ENCODE measurements around the gene RIMBP2. TPM values are rescaled to one million over a fixed set of nuclear protein-coding genes. Genes with fewer than 3 reads are reported as not detected.
A peak's percentile ranks its signal among the peaks of the same experiment; 100 is the strongest.

The RIMBP2 gene
- total RNA-seq, 4 donors from 2014 or later = 1.5 to 5.3 (median 2.7) TPM

DNA sequence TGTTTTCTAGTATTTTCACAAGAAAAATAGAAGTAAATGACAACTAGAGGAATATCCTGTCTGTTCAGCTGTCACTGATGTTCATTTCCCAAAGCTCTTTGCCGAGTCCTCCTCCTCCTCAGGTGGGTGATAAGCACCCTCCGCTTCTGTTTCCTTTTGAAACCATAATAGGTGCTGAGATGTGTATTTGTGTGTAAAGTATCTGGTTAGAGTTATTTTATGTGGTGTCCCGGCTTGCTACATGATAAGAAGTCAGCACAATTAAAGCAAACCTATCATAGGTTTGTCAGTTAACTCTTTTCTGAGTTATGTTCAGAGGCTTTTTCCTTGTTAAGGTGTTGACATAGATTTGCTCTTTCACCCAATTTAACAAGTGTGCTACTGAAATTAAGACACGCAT is 296.0 kb downstream of the RIMBP2 start:
- intact Hi-C loops (cut with DNase I; ENCODE audit: low total_unique reads) = no loop called here
- DNase-seq (ENCODE audit: low spot score in 2 of 2) = peak in 1 of 2 donors; percentile 7
- H3K4me3 ChIP-seq (ENCODE audit: low read depth, poor library complexity, severe bottlenecking) = no peak overlapping the region
- no peak for TF ChIP-seq POLR2A (IDR thresholded peaks at IDR 0.05)
- TF ChIP-seq, protein P1, sequence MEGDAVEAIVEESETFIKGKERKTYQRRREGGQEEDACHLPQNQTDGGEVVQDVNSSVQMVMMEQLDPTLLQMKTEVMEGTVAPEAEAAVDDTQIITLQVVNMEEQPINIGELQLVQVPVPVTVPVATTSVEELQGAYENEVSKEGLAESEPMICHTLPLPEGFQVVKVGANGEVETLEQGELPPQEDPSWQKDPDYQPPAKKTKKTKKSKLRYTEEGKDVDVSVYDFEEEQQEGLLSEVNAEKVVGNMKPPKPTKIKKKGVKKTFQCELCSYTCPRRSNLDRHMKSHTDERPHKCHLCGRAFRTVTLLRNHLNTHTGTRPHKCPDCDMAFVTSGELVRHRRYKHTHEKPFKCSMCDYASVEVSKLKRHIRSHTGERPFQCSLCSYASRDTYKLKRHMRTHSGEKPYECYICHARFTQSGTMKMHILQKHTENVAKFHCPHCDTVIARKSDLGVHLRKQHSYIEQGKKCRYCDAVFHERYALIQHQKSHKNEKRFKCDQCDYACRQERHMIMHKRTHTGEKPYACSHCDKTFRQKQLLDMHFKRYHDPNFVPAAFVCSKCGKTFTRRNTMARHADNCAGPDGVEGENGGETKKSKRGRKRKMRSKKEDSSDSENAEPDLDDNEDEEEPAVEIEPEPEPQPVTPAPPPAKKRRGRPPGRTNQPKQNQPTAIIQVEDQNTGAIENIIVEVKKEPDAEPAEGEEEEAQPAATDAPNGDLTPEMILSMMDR (IDR thresholded peaks at IDR 0.05) = no peak
- WGBS, 2 donors = 76 to 83% methylated on average over 4 of the region's 4 CpGs

DNA sequence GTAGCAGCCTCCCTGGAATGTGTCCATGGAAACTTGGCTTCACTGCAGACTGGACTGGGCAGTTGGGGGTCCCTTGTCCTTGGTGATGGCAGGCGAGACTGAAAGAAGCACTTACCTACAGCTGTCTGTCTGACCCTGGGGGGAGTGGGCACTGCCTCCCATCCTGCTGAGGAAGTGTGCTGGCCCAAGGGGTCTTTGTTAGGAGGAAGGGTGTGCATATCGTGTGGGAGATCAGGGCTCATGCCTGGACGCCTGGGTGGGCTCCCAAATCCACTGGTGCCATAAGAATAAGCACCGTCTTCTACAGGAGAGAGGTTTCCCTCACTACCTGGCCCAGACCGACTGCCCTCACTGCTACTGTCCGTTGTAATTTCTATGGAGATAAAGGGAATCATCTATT is 297.0 kb downstream of the RIMBP2 start:
- DNase-seq (ENCODE audit: low spot score in 2 of 2) = peak in 1 of 2 donors; percentile 62
- intact Hi-C loops (cut with DNase I; ENCODE audit: low total_unique reads) = no loop called here
- no peak overlapping the region for H3K4me3 ChIP-seq (ENCODE audit: low read depth, poor library complexity, severe bottlenecking)
- 83 to 89% methylated on average over 6 of the region's 6 CpGs for WGBS, 2 donors
- no peak for TF ChIP-seq POLR2A (IDR thresholded peaks at IDR 0.05)
- TF ChIP-seq, protein P1 (IDR thresholded peaks at IDR 0.05) = no peak

DNA sequence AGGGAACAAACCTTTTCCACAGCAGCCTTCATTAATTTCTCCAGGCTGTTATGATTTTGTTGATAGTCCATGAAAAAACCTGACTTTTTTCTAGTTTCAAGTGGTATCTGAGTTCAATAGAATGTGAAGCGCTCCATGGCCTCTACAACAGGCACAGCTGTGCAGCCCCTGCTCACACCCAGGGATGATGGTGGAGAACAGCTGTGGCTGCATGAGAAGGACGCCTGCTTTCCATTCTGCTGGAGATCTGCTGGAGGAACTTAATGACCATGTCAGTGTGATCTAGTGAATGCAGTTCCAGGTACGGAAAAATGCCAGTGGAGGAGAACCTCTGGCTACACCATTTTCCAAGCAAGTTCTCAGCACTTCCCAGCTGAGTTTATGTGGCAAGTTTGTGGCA is 297.8 kb downstream of the RIMBP2 start:
- 80 to 85% methylated on average over 3 of the region's 3 CpGs for WGBS, 2 donors
- H3K4me3 ChIP-seq (ENCODE audit: low read depth, poor library complexity, severe bottlenecking) = no peak overlapping the region
- DNase-seq (ENCODE audit: low spot score in 2 of 2) = peak in 1 of 2 donors; percentile 68
- TF ChIP-seq, protein P1 (IDR thresholded peaks at IDR 0.05) = no peak
- no peak for TF ChIP-seq POLR2A (IDR thresholded peaks at IDR 0.05)
- intact Hi-C loops (cut with DNase I; ENCODE audit: low total_unique reads) = no loop called here

DNA sequence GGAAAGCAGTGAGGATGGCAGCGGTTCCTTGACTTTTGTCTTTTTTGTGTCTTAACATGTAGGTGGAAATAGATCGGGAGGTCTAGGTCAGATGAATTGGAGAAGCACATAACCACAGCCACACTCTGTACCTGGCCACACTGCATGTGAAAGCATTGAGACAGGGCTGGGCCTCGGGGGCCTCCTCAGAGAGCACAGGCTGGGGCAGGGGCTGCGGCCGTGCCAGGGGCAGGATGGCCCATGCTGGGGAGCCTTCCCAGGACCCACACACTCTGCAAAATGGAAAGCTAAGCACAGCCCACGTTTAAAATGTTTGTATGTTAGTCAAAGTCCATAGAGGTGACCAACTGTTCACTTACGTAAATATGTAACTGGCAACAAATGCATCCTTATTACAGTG is 301.7 kb downstream of the RIMBP2 start:
- intact Hi-C loops (cut with DNase I; ENCODE audit: low total_unique reads) = no loop called here
- DNase-seq (ENCODE audit: low spot score in 2 of 2) = no peak
- H3K4me3 ChIP-seq (ENCODE audit: low read depth, poor library complexity, severe bottlenecking) = no peak overlapping the region
- TF ChIP-seq POLR2A (IDR thresholded peaks at IDR 0.05) = no peak
- TF ChIP-seq, protein P1 (IDR thresholded peaks at IDR 0.05) = no peak
- 89 to 90% methylated on average over 7 of the region's 7 CpGs for WGBS, 2 donors

DNA sequence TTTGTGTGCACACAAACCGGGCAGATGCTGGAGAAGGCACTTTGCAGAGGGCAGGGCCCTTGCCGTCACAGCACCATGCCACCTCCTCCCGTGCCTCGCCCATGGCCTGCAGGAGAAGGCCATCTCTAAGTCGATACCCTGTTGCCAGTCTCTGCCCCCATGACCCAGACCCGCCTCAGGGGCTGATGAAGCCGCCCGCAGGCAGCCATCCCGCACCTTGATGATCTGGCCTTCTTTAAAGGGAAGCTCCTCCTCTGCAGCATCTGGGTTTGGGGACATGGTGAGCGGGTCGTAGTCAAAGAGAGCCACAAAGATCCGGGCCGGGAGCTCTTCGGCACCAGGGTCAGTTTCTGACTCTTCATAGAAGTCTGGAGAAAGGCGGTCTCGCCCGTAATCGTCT is 302.2 kb downstream of the RIMBP2 start:
- no peak overlapping the region for H3K4me3 ChIP-seq (ENCODE audit: low read depth, poor library complexity, severe bottlenecking)
- peak in 1 of 2 donors; percentile 48 for DNase-seq (ENCODE audit: low spot score in 2 of 2)
- intact Hi-C loops (cut with DNase I; ENCODE audit: low total_unique reads) = no loop called here
- no peak for TF ChIP-seq POLR2A (IDR thresholded peaks at IDR 0.05)
- TF ChIP-seq, protein P1 (IDR thresholded peaks at IDR 0.05) = no peak
- 93% methylated on average over 14 to 18 of the region's 18 CpGs for WGBS, 2 donors

DNA sequence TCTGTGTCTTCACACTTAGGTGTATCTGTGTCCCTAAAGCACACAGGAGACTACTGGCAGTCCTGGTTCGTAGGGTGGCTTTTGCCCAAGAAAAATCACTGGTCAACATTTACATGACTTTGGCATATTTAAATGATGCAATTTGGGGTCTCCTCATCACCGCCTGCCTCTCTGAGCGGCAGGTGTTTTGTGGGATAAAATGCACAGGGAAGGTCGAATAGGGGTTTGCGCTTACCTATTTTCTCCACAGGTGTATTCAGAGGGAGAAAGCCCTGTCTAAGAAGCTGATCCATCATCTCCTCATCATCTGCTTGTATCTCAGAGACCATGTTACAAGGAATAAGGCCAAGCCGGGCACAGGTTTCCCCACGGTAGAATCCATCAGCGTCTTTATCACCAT is 303.7 kb downstream of the RIMBP2 start:
- peak in 1 of 2 donors; percentile 50 for DNase-seq (ENCODE audit: low spot score in 2 of 2)
- H3K4me3 ChIP-seq (ENCODE audit: low read depth, poor library complexity, severe bottlenecking) = no peak overlapping the region
- WGBS, 2 donors = 88 to 96% methylated on average over 8 of the region's 8 CpGs
- intact Hi-C loops (cut with DNase I; ENCODE audit: low total_unique reads) = no loop called here
- TF ChIP-seq, protein P1 (IDR thresholded peaks at IDR 0.05) = no peak
- TF ChIP-seq POLR2A (IDR thresholded peaks at IDR 0.05) = no peak

All from lower leg skin (tissue), 4 donors.